GM10248 (cell line): ENCODE results near the gene ZNF668.
A peak's percentile ranks its signal among the peaks of the same experiment; 100 is the strongest.

Experiments
- CTCF ChIA-PET: fragments of 300-600 bp; sonication (Branson Sonifier 250); formaldehyde crosslinking; extraction: SDS; loops from one replicate; lab custom pipeline; 2021; ENCODE audit warnings: antibody characterized with exemption; lab: Yijun Ruan, JAX
- POLR2A ChIA-PET: fragments of 350-650 bp; sonication (Branson Sonifier 250); formaldehyde crosslinking; extraction: SDS; loops from one replicate; lab custom pipeline; 2020; ENCODE audit warnings: antibody characterized with exemption; lab: Yijun Ruan, JAX
- DNase-seq: peaks from one replicate; pipeline ENCODE4 v3.0.0; 2012; ENCODE audit errors: extremely low spot score
- TF ChIP-seq, protein P1 (sequence below): IDR thresholded peaks from 2 replicates; pipeline ENCODE4 v1.5.1; 2012; ENCODE audit warnings: mild to moderate bottlenecking, low read depth; ENCODE audit errors: extremely low read depth, missing control alignments, control extremely low read depth

Gene ZNF668

GRCh38 chr16:31099860-31100638 lies 26.0 kb upstream of the ZNF668 start:
- ChIA-PET CTCF (interaction anchor here (1.0 to 4.1 kb wide), 10 partner anchors 9 to 144 kb away, joined by 3 to 24 read pairs (median 4); partner anchors contain the start of gene HSD3B7), POLR2A (interaction anchor here (1.4 to 1.7 kb wide), 2 partner anchors 18 to 80 kb away, joined by 6 to 7 read pairs; partner anchors contain the start of genes FUS and KAT8)
- TF ChIP-seq, protein P1, sequence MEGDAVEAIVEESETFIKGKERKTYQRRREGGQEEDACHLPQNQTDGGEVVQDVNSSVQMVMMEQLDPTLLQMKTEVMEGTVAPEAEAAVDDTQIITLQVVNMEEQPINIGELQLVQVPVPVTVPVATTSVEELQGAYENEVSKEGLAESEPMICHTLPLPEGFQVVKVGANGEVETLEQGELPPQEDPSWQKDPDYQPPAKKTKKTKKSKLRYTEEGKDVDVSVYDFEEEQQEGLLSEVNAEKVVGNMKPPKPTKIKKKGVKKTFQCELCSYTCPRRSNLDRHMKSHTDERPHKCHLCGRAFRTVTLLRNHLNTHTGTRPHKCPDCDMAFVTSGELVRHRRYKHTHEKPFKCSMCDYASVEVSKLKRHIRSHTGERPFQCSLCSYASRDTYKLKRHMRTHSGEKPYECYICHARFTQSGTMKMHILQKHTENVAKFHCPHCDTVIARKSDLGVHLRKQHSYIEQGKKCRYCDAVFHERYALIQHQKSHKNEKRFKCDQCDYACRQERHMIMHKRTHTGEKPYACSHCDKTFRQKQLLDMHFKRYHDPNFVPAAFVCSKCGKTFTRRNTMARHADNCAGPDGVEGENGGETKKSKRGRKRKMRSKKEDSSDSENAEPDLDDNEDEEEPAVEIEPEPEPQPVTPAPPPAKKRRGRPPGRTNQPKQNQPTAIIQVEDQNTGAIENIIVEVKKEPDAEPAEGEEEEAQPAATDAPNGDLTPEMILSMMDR = no peak
- no peak for DNase-seq

DNA sequence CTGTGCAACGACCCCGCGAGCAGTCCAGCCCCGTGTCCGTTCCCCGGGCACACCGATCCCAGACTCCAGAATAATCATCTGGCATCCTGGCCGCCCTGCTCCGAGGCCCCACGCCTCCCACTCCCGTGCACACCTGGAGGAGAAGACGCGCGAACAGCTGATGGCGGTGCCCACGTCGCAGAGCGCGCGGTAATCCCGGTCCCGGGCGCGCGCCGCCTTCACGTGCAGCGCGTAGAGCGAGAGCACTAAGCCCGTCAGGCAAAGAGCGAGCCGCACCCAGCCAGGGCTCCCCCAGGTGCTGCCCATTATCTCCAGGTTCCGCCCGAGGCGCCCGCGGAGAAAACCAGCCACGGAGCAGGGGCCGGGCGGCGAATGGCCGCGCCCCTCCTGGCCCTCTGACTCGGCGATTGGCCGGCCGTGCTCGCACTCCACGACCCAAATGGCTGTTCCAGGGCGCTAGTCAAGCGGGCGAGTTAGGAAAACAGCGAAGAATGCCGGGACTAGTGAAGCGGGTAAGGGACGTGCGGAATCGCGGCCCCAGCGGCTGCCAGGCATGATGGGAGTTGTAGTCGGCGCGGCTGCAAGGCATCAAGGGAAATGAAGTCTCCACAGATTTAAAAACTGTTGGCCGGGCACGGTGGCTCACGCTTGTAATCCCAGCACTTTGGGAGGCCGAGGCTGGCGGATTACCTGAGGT lies 20.5 kb upstream of the ZNF668 start, which contains the start of gene VKORC1:
Gene VKORC1 (minus strand): TSS at position 374 of the 697 bp plus-strand sequence. CDS start 68 bp downstream, at position 306.
- TF ChIP-seq, protein P1 = no peak
- ChIA-PET POLR2A (no interaction called here), CTCF (interaction anchor here (0.8 to 4.4 kb wide), 6 partner anchors 19 to 140 kb away, joined by 3 to 32 read pairs (median 6); partner anchors contain the start of genes HSD3B7, ZNF646 and ZNF668)
- peak; percentile 91 for DNase-seq

- no peak for DNase-seq
- ChIA-PET CTCF (interaction anchor here (0.8 to 4.4 kb wide), 5 partner anchors 18 to 109 kb away, joined by 3 to 32 read pairs (median 6); partner anchors contain the start of genes HSD3B7, ZNF646 and ZNF668), POLR2A (no interaction called here)
- TF ChIP-seq, protein P1 = no peak
These were observed 20.0 kb upstream of the ZNF668 start for GRCh38 chr16:31094088-31094423.

DNA sequence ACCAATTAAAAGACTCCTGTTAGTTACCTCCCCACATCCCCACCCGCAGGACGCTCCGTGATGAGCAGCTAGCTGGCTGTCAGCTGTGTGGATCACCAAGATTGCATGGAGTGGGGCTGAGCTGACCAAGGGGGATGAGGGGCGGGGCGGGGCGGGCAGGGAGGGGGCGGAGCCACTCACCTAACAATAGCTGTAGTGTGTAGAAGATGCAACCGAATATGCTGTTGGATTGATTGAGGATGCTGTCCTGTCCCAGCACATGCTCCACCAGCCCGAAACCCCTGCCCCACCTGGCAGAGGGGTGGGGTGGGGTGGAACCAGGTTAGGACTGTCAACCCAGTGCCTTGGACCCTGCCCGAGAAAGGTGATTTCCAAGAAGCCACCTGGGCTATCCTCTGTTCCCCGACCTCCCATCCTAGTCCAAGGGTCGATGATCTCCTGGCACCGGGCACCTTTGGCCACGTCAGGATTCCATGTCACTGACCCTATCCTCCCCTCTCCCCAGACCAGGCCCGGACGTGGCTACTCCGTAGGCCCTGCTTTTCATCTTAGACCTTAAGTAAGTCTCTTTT lies 19.2 kb upstream of the ZNF668 start:
- ChIA-PET CTCF (interaction anchor here (1.2 to 4.4 kb wide), 4 partner anchors 17 to 290 kb away, joined by 4 to 21 read pairs (median 8); partner anchors contain the start of gene HSD3B7), POLR2A (interaction anchor here (0.6 kb wide), 1 partner anchor 133 kb away, joined by 6 read pairs; no protein-coding TSS in a partner anchor)
- TF ChIP-seq, protein P1 = no peak
- no peak for DNase-seq

- TF ChIP-seq, protein P1 = no peak
- ChIA-PET POLR2A (interaction anchor here (0.6 kb wide), 1 partner anchor 275 kb away, joined by 3 read pairs; no protein-coding TSS in a partner anchor), CTCF (interaction anchor here (0.8 to 4.4 kb wide), 6 partner anchors 20 to 290 kb away, joined by 3 to 21 read pairs (median 4); partner anchors contain the start of genes HSD3B7 and KAT8)
- DNase-seq = no peak
These were observed 18.3 kb upstream of the ZNF668 start for GRCh38 chr16:31092330-31092729.
